ENCODE results near the gene WNT16. TPM values are rescaled to one million over a fixed set of nuclear protein-coding genes. Genes with fewer than 3 reads are reported as not detected.

WNT16 gene
- total and polyA plus RNA-seq, 12 donors, result not detected

GRCh38 chr7:121341933-121342332 lies 13.1 kb downstream of the WNT16 start:
- peaks cover 0 to 14% (median 0%) of the 10 kb centered on the region in 9 donors for H3K36me3 ChIP-seq
- H3K4me3 ChIP-seq, result no peak overlapping the region
- H3K4me1 ChIP-seq, result no peaks in the 10 kb centered on the region
- H3K27me3 ChIP-seq, result peaks cover 0 to under 1% (median 0%) of the 10 kb centered on the region in 7 donors
- no peak for TF ChIP-seq CTCF (IDR thresholded peaks at IDR 0.05)
- intact Hi-C loops (cut with DNase I), result no loop called here
- no peak overlapping the region for H3K27ac ChIP-seq
- no peaks in the 10 kb centered on the region for H3K9me3 ChIP-seq
- ATAC-seq (no peak), DNase-seq (no peak)

GRCh38 chr7:121342631-121343030 lies 13.8 kb downstream of the WNT16 start:
- Histone ChIP-seq H3K27ac (no peak overlapping the region), H3K9me3 (no peaks in the 10 kb centered on the region), H3K4me3 (no peak overlapping the region), H3K36me3 (peaks cover 0 to 17% (median 0%) of the 10 kb centered on the region in 9 donors), H3K27me3 (no peaks in the 10 kb centered on the region), H3K4me1 (no peaks in the 10 kb centered on the region)
- DNase-seq, result no peak
- intact Hi-C loops (cut with DNase I), result no loop called here
- TF ChIP-seq CTCF (IDR thresholded peaks at IDR 0.05), result no peak
- whole genome bisulfite sequencing, 2 donors, result 91 to 93% methylated on average over 4 of the region's 4 CpGs
- ATAC-seq, result no peak

- 85% methylated on average over 3 of the region's 3 CpGs for WGBS, 2 donors
- Histone ChIP-seq H3K36me3 (peaks cover 0 to 17% (median 0%) of the 10 kb centered on the region in 9 donors), H3K4me3 (no peak overlapping the region), H3K27ac (no peak overlapping the region), H3K27me3 (no peaks in the 10 kb centered on the region), H3K9me3 (no peaks in the 10 kb centered on the region), H3K4me1 (no peaks in the 10 kb centered on the region)
- intact Hi-C loops (cut with DNase I), result no loop called here
- DNase-seq (no peak), ATAC-seq (no peak)
- TF ChIP-seq CTCF (IDR thresholded peaks at IDR 0.05), result no peak
Observed at GRCh38 chr7:121343302-121343701, 14.5 kb downstream of the WNT16 start.

GRCh38 chr7:121344093-121344492 lies 15.3 kb downstream of the WNT16 start:
- Histone ChIP-seq H3K9me3 (no peaks in the 10 kb centered on the region), H3K36me3 (peaks cover 0 to 17% (median 0%) of the 10 kb centered on the region in 9 donors), H3K27me3 (no peaks in the 10 kb centered on the region), H3K4me3 (no peak overlapping the region), H3K27ac (no peak overlapping the region), H3K4me1 (no peaks in the 10 kb centered on the region)
- DNase-seq, result no peak
- no peak for ATAC-seq
- 91 to 95% methylated on average over 2 of the region's 2 CpGs for whole genome bisulfite sequencing, 2 donors
- intact Hi-C loops (cut with DNase I), result no loop called here
- TF ChIP-seq CTCF (IDR thresholded peaks at IDR 0.05), result no peak
